HFF-Myc (cell line): ENCODE results near the gene COPS6.

Experiments
- DNase-seq: peaks from one replicate; pipeline ENCODE4 v3.0.0-alpha.2; 2011; ENCODE audit warnings: low read depth; ENCODE audit errors: extremely low read depth
- H3K4me3 ChIP-seq: replicated peaks from 2 replicates; pipeline ENCODE4 v1.5.1; 2011; ENCODE audit warnings: low read depth, mild to moderate bottlenecking, control low read depth, low read length
- TF ChIP-seq, protein P1 (sequence below): IDR thresholded peaks from 2 replicates; pipeline ENCODE4 v1.5.1; 2012; ENCODE audit warnings: mild to moderate bottlenecking, low read depth, low read length, control low read depth; ENCODE audit errors: missing control alignments

COPS6 gene

GRCh38 chr7:100109521-100110163, 20.9 kb downstream of the COPS6 start:
- no peak for DNase-seq
- no peak overlapping the region for H3K4me3 ChIP-seq
- TF ChIP-seq, protein P1, sequence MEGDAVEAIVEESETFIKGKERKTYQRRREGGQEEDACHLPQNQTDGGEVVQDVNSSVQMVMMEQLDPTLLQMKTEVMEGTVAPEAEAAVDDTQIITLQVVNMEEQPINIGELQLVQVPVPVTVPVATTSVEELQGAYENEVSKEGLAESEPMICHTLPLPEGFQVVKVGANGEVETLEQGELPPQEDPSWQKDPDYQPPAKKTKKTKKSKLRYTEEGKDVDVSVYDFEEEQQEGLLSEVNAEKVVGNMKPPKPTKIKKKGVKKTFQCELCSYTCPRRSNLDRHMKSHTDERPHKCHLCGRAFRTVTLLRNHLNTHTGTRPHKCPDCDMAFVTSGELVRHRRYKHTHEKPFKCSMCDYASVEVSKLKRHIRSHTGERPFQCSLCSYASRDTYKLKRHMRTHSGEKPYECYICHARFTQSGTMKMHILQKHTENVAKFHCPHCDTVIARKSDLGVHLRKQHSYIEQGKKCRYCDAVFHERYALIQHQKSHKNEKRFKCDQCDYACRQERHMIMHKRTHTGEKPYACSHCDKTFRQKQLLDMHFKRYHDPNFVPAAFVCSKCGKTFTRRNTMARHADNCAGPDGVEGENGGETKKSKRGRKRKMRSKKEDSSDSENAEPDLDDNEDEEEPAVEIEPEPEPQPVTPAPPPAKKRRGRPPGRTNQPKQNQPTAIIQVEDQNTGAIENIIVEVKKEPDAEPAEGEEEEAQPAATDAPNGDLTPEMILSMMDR, result peak; percentile 17

- no peak overlapping the region for H3K4me3 ChIP-seq
- DNase-seq, result no peak
- TF ChIP-seq, protein P1, result no peak
These were observed 22.4 kb downstream of the COPS6 start for GRCh38 chr7:100111156-100111555.

- no peak overlapping the region for H3K4me3 ChIP-seq
- TF ChIP-seq, protein P1, result no peak
- DNase-seq, result no peak
These were observed 23.1 kb downstream of the COPS6 start for GRCh38 chr7:100111914-100112313.

DNA sequence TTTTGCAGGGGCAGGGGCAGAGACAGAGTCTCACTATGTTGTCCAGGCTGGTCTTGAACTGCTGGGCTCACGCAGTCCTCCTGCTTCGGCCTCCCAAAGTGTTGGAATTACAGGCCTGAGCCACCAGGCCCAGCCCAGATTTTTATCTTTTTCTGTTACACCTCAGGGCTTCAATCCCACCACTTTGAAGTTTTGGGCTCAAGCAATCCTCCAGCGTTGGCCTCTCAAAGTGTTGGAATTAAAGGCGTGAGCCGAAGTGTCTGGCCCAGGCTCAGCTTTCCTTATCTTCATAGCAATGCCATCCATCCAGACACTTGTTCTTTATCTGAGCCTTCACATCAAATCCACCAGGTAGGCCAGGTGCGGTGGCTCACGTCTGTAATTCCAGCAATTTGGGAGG, 26.3 kb downstream of the COPS6 start:
- H3K4me3 ChIP-seq, result no peak overlapping the region
- TF ChIP-seq, protein P1, result no peak
- DNase-seq, result no peak

GRCh38 chr7:100118388-100119071, 29.8 kb downstream of the COPS6 start:
- TF ChIP-seq, protein P1, result no peak
- H3K4me3 ChIP-seq, result peak overlapping the region; percentile 98
- DNase-seq, result no peak

DNA sequence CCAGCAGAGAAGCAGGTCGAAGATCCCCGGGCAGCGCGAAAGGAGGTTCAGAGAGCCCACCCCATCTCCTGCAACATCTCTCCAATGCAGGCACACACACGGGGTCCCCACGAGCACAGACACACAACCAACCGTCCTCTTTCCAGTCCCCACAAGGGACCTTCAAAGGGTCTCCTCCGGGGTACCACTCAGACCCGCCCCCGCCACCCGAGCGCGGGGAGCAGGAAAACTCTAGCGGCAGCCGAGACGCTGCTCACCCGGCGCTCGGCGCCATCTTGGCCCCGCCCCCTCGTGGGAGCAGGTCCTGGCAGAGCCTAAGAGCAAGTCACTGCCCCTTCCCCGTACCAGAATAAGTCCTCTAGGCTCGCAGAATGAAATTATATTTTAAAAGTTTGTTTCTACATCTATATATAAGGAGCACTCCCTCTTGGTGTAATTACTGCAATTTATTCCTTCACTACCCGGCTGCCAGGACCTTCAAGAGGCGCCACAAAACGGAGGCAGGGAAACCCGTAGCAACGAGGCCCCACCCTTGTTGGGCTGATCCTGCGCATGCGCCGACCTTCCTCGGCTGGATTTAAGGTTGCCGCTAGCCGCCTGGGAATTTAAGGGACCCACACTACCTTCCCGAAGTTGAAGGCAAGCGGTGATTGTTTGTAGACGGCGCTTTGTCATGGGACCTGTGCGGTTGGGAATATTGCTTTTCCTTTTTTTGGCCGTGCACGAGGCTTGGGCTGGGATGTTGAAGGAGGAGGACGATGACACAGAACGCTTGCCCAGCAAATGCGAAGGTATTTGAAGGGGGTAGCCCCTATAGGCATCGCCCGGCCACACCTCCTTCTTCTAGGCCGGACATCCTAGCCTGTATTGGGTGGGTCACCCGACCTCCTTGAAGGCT, 30.6 kb downstream of the COPS6 start, which contains the start of the genes CNPY4 and TAF6:
TSS of gene CNPY4 (plus strand) at position 563 of the 898 bp plus-strand sequence. CDS start at position 674, 111 bp downstream.
TSS of gene TAF6 (minus strand) at position 287 of the 898 bp plus-strand sequence. CDS start 5,149 bp downstream, outside the sequence.
- peak; percentile 89 for DNase-seq
- H3K4me3 ChIP-seq, result peak within 1 kb of the TSS; percentile 98
- TF ChIP-seq, protein P1, result no peak
